Hindlimb muscle (tissue), 1 donor: ENCODE measurements around the gene SESTD1. TPM values are rescaled to one million over a fixed set of nuclear protein-coding genes. Genes with fewer than 3 reads are reported as not detected.
A peak's percentile ranks its signal among the peaks of the same experiment; 100 is the strongest.
"Not testable (repeated sequence)": the region's sequence is repeated elsewhere in the genome, so short reads cannot be mapped to it uniquely, and the experiment has no call there.

ENCODE experiments used
- DNase-seq: peaks from one replicate; pipeline ENCODE4 v3.0.0-alpha.2; 2013
- polyA plus RNA-seq: library from polyadenylated mRNA; unstranded; fragments of 120-200 nt; gene quantifications from one replicate; pipeline ENCODE4 v1.2.1, GENCODE V29; 2013; ENCODE audit not compliant: insufficient read length

Gene SESTD1
- polyA plus RNA-seq, 1 donor: 36.0 TPM

- DNase-seq: no peak
Observed at GRCh38 chr2:179238027-179238426, 26.6 kb downstream of the SESTD1 start.

- DNase-seq: no peak
Observed at GRCh38 chr2:179237209-179237946, 27.3 kb downstream of the SESTD1 start.

- DNase-seq: peak; percentile 26
Observed at GRCh38 chr2:179235463-179236108, 29.0 kb downstream of the SESTD1 start.

- DNase-seq: no peak
Observed at GRCh38 chr2:179234658-179235240, 29.9 kb downstream of the SESTD1 start.

- no peak for DNase-seq
Observed at GRCh38 chr2:179233626-179234430, 30.8 kb downstream of the SESTD1 start.

GRCh38 chr2:179233083-179233490 is 31.5 kb downstream of the SESTD1 start:
- DNase-seq: no peak

GRCh38 chr2:179226961-179227259 is 37.7 kb downstream of the SESTD1 start:
- no peak for DNase-seq

- no peak for DNase-seq
Observed at GRCh38 chr2:179226203-179226960, 38.2 kb downstream of the SESTD1 start.

- DNase-seq: no peak
Observed at GRCh38 chr2:179224361-179224760, 40.3 kb downstream of the SESTD1 start.

- no peak for DNase-seq
Observed at GRCh38 chr2:179222076-179222475, 42.6 kb downstream of the SESTD1 start.

- peak; percentile 66 for DNase-seq
Observed at GRCh38 chr2:179218848-179219594, 45.6 kb downstream of the SESTD1 start.

GRCh38 chr2:179214671-179215070 is 50.0 kb downstream of the SESTD1 start:
- DNase-seq: not testable (repeated sequence)

GRCh38 chr2:179211355-179211754 is 53.3 kb downstream of the SESTD1 start:
- DNase-seq: no peak

- not testable (repeated sequence) for DNase-seq
Observed at GRCh38 chr2:179208277-179208676, 56.4 kb downstream of the SESTD1 start.

GRCh38 chr2:179207047-179207446 is 57.6 kb downstream of the SESTD1 start:
- no peak for DNase-seq

GRCh38 chr2:179201869-179202268 is 62.8 kb downstream of the SESTD1 start:
- DNase-seq: no peak

GRCh38 chr2:179195926-179196590 is 68.6 kb downstream of the SESTD1 start:
- DNase-seq: not testable (repeated sequence)

- DNase-seq: no peak
Observed at GRCh38 chr2:179195141-179195540, 69.5 kb downstream of the SESTD1 start.

GRCh38 chr2:179193759-179194394 is 70.8 kb downstream of the SESTD1 start:
- no peak for DNase-seq

- no peak for DNase-seq
Observed at GRCh38 chr2:179191110-179191509, 73.5 kb downstream of the SESTD1 start.

GRCh38 chr2:179186126-179186525 is 78.5 kb downstream of the SESTD1 start:
- no peak for DNase-seq
